ENCODE measurements around the gene ZSWIM1. TPM values are rescaled to one million over a fixed set of nuclear protein-coding genes. Genes with fewer than 3 reads are reported as not detected.

Gene ZSWIM1
- total RNA-seq, 1 experiment from 2014 or later = 13.4 TPM

- peak within 1 kb of the TSS; percentile 81 to 93 for H3K4me3 ChIP-seq (ENCODE audit: low read depth in 2 of 2, low read length in 2 of 2)
- H3K27ac ChIP-seq (ENCODE audit: low read length) = peak within 1 kb of the TSS; percentile 85
- ATAC-seq = peak; percentile 98
- no TSS peak for BruUV-seq (replicated peaks)
- DNase-seq (ENCODE audit: low read depth, low spot score) = peak; percentile 99
- TF ChIP-seq SIN3A (IDR thresholded peaks at IDR 0.05; ENCODE audit: borderline replicate concordance, insufficient read depth, low read depth, low read length) (peak; percentile 9; the same call in 1 of the 2 replicates), CTCF (IDR thresholded peaks at IDR 0.05) (no peak), POLR2AphosphoS5 (IDR thresholded peaks at IDR 0.05; ENCODE audit: low read depth, low read length) (peak; percentile 85)
- CTCF ChIA-PET = no interaction called here
- POLR2A ChIA-PET = no interaction called here
- H3K4me1 ChIP-seq (ENCODE audit: control insufficient read depth, insufficient read depth, low read length) = peaks cover 10% of the 10 kb centered on the region
- in situ Hi-C loops (cut with HindIII; ENCODE audit: low pct_unique_long_range_greater_than_20kb, low sequenced_read_pairs) (no loop called here), intact Hi-C loops (cut with micrococcal nuclease; ENCODE audit: unreplicated experiment) (no loop called here)
- no peaks in the 10 kb centered on the region for H3K9me3 ChIP-seq (ENCODE audit: control insufficient read depth, insufficient read depth, low read depth, low read length)
- H3K36me3 ChIP-seq (ENCODE audit: control insufficient read depth, insufficient read depth, low read length) = no peaks in the 10 kb centered on the region; the same call in none of the 2 replicates
- H3K27me3 ChIP-seq (ENCODE audit: control insufficient read depth, insufficient read depth, low read length) = no peaks in the 10 kb centered on the region
Observed at GRCh38 chr20:45857114-45857881, 23.7 kb upstream of the ZSWIM1 start, which contains the start of the genes ACOT8 and ZSWIM3. ACOT8 (minus strand) TSS chr20:45857392; CDS start chr20:45857315, 77 bp downstream. ZSWIM3 (plus strand) TSS chr20:45857614; CDS start chr20:45857826, 212 bp downstream.

GRCh38 chr20:45857882-45858216, 23.2 kb upstream of the ZSWIM1 start:
- in situ Hi-C loops (cut with HindIII; ENCODE audit: low pct_unique_long_range_greater_than_20kb, low sequenced_read_pairs) = no loop called here
- CTCF ChIA-PET = no interaction called here
- Histone ChIP-seq H3K27me3 (ENCODE audit: control insufficient read depth, insufficient read depth, low read length) (no peaks in the 10 kb centered on the region), H3K4me1 (ENCODE audit: control insufficient read depth, insufficient read depth, low read length) (peaks cover 10% of the 10 kb centered on the region), H3K36me3 (ENCODE audit: control insufficient read depth, insufficient read depth, low read length) (no peaks in the 10 kb centered on the region; the same call in none of the 2 replicates), H3K4me3 (ENCODE audit: low read depth in 2 of 2, low read length in 2 of 2) (peak overlapping the region; percentile 81 to 93), H3K27ac (ENCODE audit: low read length) (peak overlapping the region; percentile 85), H3K9me3 (ENCODE audit: control insufficient read depth, insufficient read depth, low read depth, low read length) (no peaks in the 10 kb centered on the region)
- peak; percentile 62 for ATAC-seq
- no TSS peak for BruUV-seq (replicated peaks)
- TF ChIP-seq CTCF (IDR thresholded peaks at IDR 0.05) (no peak), POLR2AphosphoS5 (IDR thresholded peaks at IDR 0.05; ENCODE audit: low read depth, low read length) (no peak), TCF7L2 (IDR thresholded peaks at IDR 0.05; ENCODE audit: low read depth, low read length) (no peak), SIN3A (IDR thresholded peaks at IDR 0.05; ENCODE audit: borderline replicate concordance, insufficient read depth, low read depth, low read length) (no peak)
- TF ChIP-seq, protein P1, sequence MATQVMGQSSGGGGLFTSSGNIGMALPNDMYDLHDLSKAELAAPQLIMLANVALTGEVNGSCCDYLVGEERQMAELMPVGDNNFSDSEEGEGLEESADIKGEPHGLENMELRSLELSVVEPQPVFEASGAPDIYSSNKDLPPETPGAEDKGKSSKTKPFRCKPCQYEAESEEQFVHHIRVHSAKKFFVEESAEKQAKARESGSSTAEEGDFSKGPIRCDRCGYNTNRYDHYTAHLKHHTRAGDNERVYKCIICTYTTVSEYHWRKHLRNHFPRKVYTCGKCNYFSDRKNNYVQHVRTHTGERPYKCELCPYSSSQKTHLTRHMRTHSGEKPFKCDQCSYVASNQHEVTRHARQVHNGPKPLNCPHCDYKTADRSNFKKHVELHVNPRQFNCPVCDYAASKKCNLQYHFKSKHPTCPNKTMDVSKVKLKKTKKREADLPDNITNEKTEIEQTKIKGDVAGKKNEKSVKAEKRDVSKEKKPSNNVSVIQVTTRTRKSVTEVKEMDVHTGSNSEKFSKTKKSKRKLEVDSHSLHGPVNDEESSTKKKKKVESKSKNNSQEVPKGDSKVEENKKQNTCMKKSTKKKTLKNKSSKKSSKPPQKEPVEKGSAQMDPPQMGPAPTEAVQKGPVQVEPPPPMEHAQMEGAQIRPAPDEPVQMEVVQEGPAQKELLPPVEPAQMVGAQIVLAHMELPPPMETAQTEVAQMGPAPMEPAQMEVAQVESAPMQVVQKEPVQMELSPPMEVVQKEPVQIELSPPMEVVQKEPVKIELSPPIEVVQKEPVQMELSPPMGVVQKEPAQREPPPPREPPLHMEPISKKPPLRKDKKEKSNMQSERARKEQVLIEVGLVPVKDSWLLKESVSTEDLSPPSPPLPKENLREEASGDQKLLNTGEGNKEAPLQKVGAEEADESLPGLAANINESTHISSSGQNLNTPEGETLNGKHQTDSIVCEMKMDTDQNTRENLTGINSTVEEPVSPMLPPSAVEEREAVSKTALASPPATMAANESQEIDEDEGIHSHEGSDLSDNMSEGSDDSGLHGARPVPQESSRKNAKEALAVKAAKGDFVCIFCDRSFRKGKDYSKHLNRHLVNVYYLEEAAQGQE (IDR thresholded peaks at IDR 0.05; ENCODE audit: insufficient read depth in 1 of 2, low read depth in 2 of 2, low read length in 1 of 2) = no peak
- intact Hi-C loops (cut with micrococcal nuclease; ENCODE audit: unreplicated experiment) = no loop called here
- POLR2A ChIA-PET = no interaction called here
- DNase-seq (ENCODE audit: low read depth, low spot score) = no peak

Measured in Panc1 (cell line).